ENCODE results near the gene LAMC1.

LAMC1 gene

GRCh38 chr1:183159960-183160359 lies 136.7 kb downstream of the LAMC1 start:
- DNase-seq: no peak

DNA sequence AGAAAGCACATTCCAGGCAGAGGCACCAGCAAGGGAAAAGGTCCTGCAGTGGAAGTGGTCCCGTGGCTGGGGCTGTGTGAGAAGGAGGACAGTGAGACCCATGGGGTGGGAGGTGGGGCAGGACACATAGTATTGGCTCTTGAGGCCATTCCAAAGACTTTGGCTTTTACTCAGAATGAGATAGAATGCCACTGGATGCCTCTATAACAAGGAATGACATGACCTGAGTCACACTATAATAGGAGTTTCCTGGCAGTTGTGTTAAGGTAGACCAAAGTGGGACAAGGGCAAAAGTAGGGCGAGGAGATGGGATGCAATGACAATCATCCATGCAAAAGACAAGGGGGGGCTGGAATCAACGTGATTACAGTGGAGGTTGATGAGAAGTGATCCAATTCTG lies 138.2 kb downstream of the LAMC1 start:
- DNase-seq: no peak

DNA sequence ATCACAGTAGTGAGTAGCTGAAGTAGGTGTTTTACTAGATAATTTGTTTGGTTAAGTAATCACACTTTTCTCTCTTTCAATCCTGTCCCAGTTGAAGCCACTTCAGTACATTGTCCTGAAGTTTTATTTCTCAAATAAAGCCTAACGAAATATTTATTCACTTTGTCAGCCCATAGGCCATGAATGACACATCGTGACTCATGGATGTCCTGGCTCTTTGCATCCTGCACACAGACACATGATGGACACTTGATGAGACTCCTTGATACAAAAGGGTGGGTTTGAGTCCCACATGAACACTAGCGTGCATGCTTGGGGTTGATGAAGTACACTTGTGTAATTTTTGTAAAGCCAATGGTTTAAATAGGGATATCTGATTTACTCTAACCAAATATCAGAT lies 140.1 kb downstream of the LAMC1 start:
- DNase-seq: no peak

GRCh38 chr1:183164340-183164739 lies 141.1 kb downstream of the LAMC1 start:
- no peak for DNase-seq

DNA sequence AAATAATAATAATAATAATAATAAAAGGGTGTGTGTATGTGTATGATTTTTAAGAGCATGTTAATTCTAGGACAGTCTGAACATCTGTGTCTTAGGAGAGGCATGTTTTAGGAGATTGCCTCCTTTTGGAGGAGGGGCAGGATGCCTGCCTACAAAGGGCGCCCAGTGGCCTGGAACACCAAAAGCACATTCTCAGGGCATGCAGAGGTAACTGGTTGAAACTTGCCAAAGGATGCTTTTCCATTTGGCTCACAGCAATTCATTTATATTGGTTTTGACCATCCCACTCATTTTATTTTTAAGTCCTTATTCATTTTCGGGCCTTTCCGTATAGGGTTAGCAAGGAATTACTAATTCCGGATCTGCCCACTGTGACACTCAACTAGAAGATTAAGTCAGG lies 141.7 kb downstream of the LAMC1 start:
- DNase-seq: no peak

DNA sequence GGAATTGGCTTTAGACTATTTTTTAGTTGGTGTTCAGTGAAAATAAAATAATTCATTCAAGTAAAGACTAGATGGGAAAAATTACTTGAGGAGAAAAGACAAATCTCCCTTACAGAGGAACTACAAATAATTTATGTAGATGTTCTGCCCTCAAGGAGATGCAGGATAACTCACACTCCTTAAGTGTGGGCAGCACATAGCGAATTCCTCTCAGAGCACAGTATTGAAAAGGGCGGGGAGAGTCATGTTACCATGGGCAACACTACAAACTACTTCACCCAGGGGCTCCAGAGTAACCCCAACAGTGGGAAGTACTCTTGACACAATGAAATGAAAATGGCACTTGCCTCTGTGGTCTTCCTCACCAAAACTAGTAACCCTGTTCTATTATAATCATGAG lies 142.2 kb downstream of the LAMC1 start:
- DNase-seq: no peak

DNA sequence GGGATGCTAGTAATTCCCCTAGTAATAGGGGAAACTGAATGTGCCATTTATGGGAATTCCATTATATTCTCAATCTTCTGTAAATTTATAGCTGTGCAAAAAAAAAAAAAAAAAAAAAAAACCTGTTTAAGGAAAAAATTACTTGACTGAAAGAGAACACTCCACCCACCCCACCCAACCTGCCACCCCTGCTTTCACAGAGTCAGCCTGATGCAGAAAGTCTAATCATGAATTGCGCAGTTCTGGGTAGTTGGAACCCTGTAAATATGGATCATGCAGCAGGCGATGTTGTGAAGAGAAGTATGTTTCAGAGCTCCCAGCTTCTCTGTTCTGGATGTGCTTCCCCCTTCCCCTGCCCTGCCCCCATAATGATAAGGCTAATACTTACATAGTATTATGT lies 143.2 kb downstream of the LAMC1 start:
- DNase-seq: no peak

DNA sequence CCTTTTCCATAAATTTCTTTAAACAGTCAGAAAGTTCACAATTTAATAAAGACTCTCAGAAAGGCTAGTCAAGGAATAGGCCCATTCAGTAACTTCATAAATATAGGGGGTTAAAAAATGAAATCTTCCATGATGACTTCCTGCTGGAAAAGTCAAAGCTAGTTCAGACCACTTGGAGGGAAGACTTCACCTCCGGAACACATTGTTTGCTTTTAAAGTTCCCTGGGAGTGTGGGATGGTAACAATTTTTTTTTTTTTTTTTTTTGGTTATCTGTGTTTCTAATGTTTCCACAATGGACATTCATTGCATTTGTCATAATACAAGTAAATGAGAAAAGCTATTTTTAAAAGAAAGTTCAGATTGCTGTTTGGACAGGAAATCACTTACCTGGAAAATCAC lies 144.5 kb downstream of the LAMC1 start:
- no peak for DNase-seq

DNA sequence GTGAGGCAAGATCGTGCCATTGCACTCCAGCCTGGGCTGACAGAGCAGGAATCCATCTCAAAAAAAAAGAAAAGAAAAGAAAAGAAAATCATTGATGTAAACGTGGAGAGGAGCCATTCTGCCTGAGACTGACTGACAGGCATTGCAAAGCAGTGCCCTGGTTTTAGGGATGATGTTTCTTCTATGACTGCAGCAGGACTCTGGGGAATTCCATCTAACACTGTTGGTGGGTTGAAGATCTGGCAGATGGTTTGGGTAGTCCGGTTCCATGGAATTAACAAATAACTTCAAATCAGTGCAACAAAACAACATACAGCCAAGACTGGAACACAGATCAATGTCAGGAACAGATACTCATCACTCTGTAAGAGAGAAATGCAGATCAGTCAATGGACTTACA lies 145.1 kb downstream of the LAMC1 start:
- no peak for DNase-seq

DNA sequence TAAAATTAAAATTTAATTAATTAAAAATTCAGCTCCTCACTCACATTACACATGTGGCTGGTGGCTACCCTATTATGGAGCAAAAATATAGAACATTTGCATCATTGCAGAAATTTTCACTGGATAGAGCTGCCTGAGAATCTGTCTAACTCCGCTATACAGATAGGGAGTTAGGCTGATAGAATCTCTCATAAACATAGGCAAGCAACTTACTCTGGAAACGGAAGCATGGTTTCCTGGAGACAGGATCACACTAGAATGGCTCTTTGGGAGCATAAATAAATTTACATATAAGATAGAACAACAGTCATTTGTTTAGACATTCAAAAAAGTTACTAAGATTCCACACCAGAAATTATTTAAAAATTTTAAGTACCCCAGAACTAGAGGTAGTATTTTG lies 150.6 kb downstream of the LAMC1 start:
- no peak for DNase-seq

DNA sequence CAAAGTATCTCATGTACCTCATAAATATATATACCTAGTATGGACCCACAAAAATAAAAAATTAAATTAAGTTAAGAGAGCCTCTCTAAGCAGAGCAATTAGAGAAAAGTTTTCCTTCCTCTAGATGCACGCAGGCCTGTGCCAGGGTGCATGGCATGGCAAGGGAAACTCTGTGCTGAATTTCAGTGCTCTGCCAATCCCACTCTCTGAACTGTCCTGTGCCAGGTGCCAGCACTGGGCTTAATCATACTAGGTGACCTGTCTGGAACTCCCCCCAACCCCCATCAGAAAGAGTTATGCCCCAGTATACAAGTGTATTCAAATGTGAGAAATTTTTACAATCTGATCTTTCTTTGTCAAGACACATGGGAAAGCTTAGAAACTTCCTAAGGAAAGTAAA lies 152.4 kb downstream of the LAMC1 start:
- no peak for DNase-seq

GRCh38 chr1:183178545-183178944 lies 155.3 kb downstream of the LAMC1 start:
- DNase-seq: no peak

DNA sequence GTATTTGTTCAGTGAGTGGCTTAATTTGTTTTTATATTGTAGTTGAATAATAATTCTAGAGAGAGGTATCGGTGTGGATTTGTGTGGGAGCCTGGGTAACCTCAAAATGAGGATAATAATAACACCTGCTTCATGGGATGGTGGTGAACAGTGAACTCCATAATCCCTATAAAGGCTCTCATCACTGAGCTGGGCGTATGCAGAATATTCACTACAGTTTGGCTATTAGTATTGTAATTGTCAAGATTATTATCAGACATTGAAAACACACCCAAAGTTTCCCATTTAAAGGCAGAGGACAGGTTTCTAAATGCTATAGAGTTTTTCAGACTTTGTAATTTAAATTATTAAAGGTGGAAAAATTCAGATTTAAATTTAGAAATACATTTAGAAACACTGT lies 155.8 kb downstream of the LAMC1 start:
- DNase-seq: no peak

- DNase-seq: no peak
These were observed 157.0 kb downstream of the LAMC1 start for GRCh38 chr1:183180218-183180617.

GRCh38 chr1:183180634-183181056 lies 157.4 kb downstream of the LAMC1 start:
- no peak for DNase-seq

- DNase-seq: no peak
These were observed 162.8 kb downstream of the LAMC1 start, which contains the start of gene LAMC2 for GRCh38 chr1:183185941-183186490. TSS of gene LAMC2 (plus strand) at chr1:183186264. CDS start at chr1:183186353, 89 bp downstream.

DNA sequence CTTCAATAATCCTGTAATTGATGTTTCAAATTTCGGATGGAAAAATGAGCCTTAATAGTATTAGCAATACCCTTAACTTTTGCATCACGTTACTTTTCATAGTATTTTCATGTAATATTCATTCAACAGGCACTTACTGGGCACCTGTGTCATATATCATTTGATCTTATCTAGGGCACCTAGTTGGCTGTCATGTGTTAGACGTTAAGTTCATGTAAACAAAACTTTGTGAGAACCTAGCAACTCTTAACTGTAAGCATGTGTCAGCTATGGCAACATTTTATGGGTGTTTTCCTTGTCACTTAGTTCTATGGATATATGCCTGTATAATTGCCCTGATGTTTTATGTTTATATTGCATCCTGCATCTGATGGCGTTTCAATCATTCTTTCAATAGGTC lies 163.6 kb downstream of the LAMC1 start:
- DNase-seq: no peak

DNA sequence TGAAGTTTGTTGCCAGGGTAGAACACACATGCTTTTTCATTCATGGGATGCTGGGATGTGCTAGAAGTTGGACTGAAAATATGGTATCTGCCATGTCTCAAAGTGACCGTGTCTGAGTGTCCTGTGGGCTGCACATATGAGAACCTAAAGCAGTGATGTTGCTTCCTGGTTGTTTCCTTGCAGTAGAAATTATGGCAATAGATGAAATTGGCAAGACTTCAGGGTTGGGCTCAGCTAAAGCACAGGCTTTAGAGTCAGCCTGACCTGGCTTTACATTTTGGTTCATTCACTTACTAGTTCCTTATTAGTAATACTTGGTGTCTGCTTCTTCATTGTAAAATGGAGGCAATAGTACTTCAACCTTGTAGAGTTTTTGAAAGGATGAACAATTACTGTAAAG lies 165.0 kb downstream of the LAMC1 start:
- no peak for DNase-seq

DNA sequence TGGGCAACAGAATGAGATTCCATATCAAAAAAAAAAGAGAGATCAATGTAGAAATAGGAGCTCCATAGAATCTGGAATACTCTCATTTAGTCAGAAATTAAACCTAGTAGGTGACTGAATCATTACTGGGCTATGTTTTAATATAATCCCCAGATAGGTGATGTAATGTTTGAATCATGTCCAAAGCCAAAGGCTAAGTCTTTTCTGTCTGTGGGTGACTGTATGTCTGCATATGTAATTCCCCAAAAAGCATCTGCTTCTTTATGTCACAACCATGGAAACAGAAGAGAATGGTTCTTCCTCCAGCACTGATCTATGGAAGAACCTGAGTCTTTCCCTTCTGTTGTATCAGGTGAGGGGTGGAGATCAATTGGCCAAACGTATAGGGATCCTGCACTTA lies 168.6 kb downstream of the LAMC1 start:
- DNase-seq: no peak

GRCh38 chr1:183193963-183194525 lies 170.8 kb downstream of the LAMC1 start:
- DNase-seq: no peak

DNA sequence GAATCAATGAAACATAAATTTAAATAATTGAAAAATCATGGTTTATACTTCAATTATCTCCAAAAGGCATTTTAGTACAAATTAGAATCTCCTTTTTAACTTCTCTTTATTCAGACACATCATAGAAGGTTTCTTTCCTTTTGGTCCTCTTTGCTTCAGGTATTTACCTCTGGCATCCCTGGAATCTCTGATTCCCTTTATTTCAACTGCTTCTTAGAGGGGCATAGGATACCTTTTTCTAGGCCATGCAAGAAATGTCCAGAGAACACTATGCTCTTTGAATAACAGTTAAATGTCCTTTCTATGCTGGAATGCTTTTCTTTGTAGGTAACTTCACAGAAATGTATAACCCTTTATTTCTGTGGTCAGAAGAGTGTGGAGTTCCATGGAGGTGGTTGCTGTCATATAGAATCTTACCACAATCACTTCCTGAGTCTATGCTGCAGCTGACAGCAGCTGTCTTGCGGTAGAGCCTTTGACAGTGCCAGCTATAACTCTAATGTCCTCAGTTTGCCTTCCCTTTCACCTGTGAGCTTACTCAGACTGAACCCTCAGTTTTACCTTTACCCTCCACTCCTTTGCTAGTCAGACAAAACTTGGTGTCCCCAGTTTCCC lies 171.4 kb downstream of the LAMC1 start:
- DNase-seq: no peak

- no peak for DNase-seq
These were observed 171.9 kb downstream of the LAMC1 start for GRCh38 chr1:183195142-183195574.
